GM13976 (cell line): Measurements from ENCODE around the gene COX7A2L.

Source experiments
- DNase-seq: peaks from one replicate; pipeline ENCODE4 v3.0.0; 2012; ENCODE audit warnings: low spot score
- CTCF ChIP-seq: IDR thresholded peaks from 2 replicates; pipeline ENCODE4 v1.5.1; 2012; ENCODE audit warnings: borderline replicate concordance, mild to moderate bottlenecking; ENCODE audit not compliant: insufficient read depth; ENCODE audit errors: extremely low read depth, missing control alignments, control extremely low read depth
- in situ Hi-C: fragments of 300-500 bp; cut with MboI; formaldehyde crosslinking; loops from one replicate; pipeline ENCODE4 v1.12.0; 2022; ENCODE audit warnings: low sequenced_read_pairs, mixed read lengths, inconsistent platforms; ENCODE audit not compliant: unreplicated experiment

Gene COX7A2L

GRCh38 chr2:42340045-42340937 lies 20.7 kb downstream of the COX7A2L start:
- DNase-seq: no peak
- in situ Hi-C loops: no loop called here
- TF ChIP-seq CTCF: no peak

- DNase-seq: no peak
- no peak for TF ChIP-seq CTCF
- in situ Hi-C loops: no loop called here
Observed at GRCh38 chr2:42339191-42339912, 21.7 kb downstream of the COX7A2L start.

GRCh38 chr2:42338567-42339190 lies 22.3 kb downstream of the COX7A2L start:
- in situ Hi-C loops: no loop called here
- no peak for TF ChIP-seq CTCF

GRCh38 chr2:42337846-42338566 lies 23.0 kb downstream of the COX7A2L start:
- in situ Hi-C loops: no loop called here

More at GRCh38 chr2:42338567-42339190, 22.3 kb downstream of the COX7A2L start:
- no peak for DNase-seq

GRCh38 chr2:42337356-42337820 lies 23.6 kb downstream of the COX7A2L start:
- in situ Hi-C loops: no loop called here
- no peak for DNase-seq
- no peak for TF ChIP-seq CTCF

More at GRCh38 chr2:42337846-42338566, 23.0 kb downstream of the COX7A2L start:
- DNase-seq: no peak
- no peak for TF ChIP-seq CTCF
